ENCODE data around the gene CAPZA3.
"Not testable (repeated sequence)": the region's sequence is repeated elsewhere in the genome, so short reads cannot be mapped to it uniquely, and the experiment has no call there.

The CAPZA3 gene

GRCh38 chr12:18753481-18754123 lies 15.7 kb downstream of the CAPZA3 start:
- DNase-seq (ENCODE audit: low read depth in 2 of 2), result no peak

GRCh38 chr12:18754124-18754707 lies 16.3 kb downstream of the CAPZA3 start:
- DNase-seq (ENCODE audit: low read depth in 2 of 2), result no peak

DNA sequence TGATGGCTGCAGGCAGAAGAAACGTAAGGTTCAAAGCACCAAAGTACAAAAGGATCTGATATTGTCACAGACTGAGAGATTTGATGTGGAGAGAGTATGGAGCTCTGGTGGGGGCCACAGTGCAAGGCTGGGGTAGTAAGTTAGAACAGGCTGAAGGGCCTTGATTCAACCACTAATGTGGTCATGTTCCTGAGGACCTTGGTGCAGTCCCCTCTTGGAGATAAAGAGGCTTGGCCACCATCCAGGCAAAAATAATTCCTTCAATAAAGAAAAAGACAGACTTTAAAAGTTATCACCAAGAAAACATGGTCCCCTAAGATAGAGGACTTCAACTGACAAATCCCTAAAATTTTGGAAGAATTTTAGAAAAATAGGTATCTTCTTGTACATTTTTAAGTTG lies 17.4 kb downstream of the CAPZA3 start:
- no peak for DNase-seq (ENCODE audit: low read depth in 2 of 2)

- DNase-seq (ENCODE audit: low read depth in 2 of 2), result not testable (repeated sequence)
Measured at GRCh38 chr12:18766479-18766878, 28.6 kb downstream of the CAPZA3 start.

DNA sequence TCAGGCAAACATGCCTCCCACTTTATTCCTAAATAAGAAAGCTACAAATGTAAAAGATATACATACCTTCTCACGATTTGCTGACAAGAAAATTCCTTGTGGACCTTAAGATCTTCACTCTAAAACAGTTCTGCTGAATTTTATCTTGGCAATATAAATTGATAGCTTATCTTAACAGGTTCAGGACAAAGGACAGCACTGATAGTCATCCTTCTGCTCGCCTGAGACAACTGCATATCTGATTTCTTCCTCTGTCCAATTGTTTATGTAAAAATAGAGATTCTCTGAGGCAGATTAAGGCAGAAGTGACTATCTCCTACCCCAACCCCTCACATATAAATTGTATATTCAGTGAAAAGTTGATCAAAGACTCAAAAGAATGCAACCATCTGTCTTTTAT lies 44.9 kb downstream of the CAPZA3 start:
- no peak for DNase-seq (ENCODE audit: low read depth in 2 of 2)

GRCh38 chr12:18785465-18785864 lies 47.5 kb downstream of the CAPZA3 start:
- DNase-seq (ENCODE audit: low read depth in 2 of 2), result not testable (repeated sequence)
